H9 (cell line): ENCODE results near the gene ZNF385D. TPM values are rescaled to one million over a fixed set of nuclear protein-coding genes. Genes with fewer than 3 reads are reported as not detected.
"Not testable (repeated sequence)": the region's sequence is repeated elsewhere in the genome, so short reads cannot be mapped to it uniquely, and the experiment has no call there.

ENCODE experiments used
- DNase-seq: peaks from one replicate; pipeline ENCODE4 v3.0.0-alpha.2; 2017
- H2AFZ ChIP-seq: one replicate; pipeline ENCODE4 v1.6.1; 2013; ENCODE audit warnings: mild to moderate bottlenecking, low read length, control low read depth, moderate library complexity
- H2AK5ac ChIP-seq: 2 replicates; pipeline ENCODE4 v1.6.1; 2013; ENCODE audit warnings: low read length, control low read depth, mixed read lengths; ENCODE audit not compliant: insufficient read length
- H2BK120ac ChIP-seq: one replicate; pipeline ENCODE4 v1.6.1; 2013; ENCODE audit warnings: low read depth, mild to moderate bottlenecking, low read length, control low read depth, inconsistent platforms; ENCODE audit not compliant: poor library complexity, severe bottlenecking
- H2BK12ac ChIP-seq: 2 replicates; pipeline ENCODE4 v1.6.1; 2013; ENCODE audit warnings: low read length, control low read depth, mixed read lengths, low read depth; ENCODE audit not compliant: insufficient read length
- H2BK15ac ChIP-seq: 2 replicates; pipeline ENCODE4 v1.6.1; 2013; ENCODE audit warnings: low read depth, low read length, control low read depth
- H2BK20ac ChIP-seq: one replicate; pipeline ENCODE4 v1.6.1; 2013; ENCODE audit warnings: low read depth, mild to moderate bottlenecking, low read length, control low read depth, inconsistent platforms; ENCODE audit not compliant: poor library complexity, severe bottlenecking
- H2BK5ac ChIP-seq: 2 replicates; pipeline ENCODE4 v1.6.1; 2013; ENCODE audit warnings: low read length, control low read depth, mixed read lengths; ENCODE audit not compliant: insufficient read length
- H3K14ac ChIP-seq: 2 replicates; pipeline ENCODE4 v1.6.1; 2013; ENCODE audit warnings: low read length, control low read depth; ENCODE audit not compliant: insufficient read depth
- H3K18ac ChIP-seq: 2 replicates; pipeline ENCODE4 v1.6.1; 2013; ENCODE audit warnings: low read depth, mild to moderate bottlenecking, mixed read lengths, low read length, control low read depth; ENCODE audit not compliant: insufficient read length
- H3K23ac ChIP-seq: 2 replicates; pipeline ENCODE4 v1.6.1; 2013; ENCODE audit warnings: low read length, control low read depth, mixed read lengths, low read depth; ENCODE audit not compliant: insufficient read length
- H3K23me2 ChIP-seq: 2 replicates; pipeline ENCODE4 v1.6.1; 2013; ENCODE audit warnings: low read depth, mild to moderate bottlenecking, mixed read lengths, low read length, control low read depth; ENCODE audit not compliant: insufficient read length, poor library complexity, severe bottlenecking
- H3K27ac ChIP-seq: 2 replicates; pipeline ENCODE4 v1.5.1; 2013; ENCODE audit warnings: low read length, control low read depth, mixed read lengths, low read depth; ENCODE audit not compliant: insufficient read length
- H3K27me3 ChIP-seq: 2 replicates; pipeline ENCODE4 v1.6.1; 2013; ENCODE audit warnings: low read length, control low read depth, inconsistent platforms; ENCODE audit not compliant: insufficient read depth
- H3K4ac ChIP-seq: 2 replicates; pipeline ENCODE4 v1.6.1; 2013; ENCODE audit warnings: low read depth, mild to moderate bottlenecking, control low read depth, inconsistent platforms, low read length, moderate library complexity
- H3K4me1 ChIP-seq: 2 replicates; pipeline ENCODE4 v1.6.1; 2013; ENCODE audit warnings: low read length, control low read depth, inconsistent platforms; ENCODE audit not compliant: insufficient read depth
- H3K4me2 ChIP-seq: 2 replicates; pipeline ENCODE4 v1.6.1; 2013; ENCODE audit warnings: low read length, control low read depth, mixed read lengths; ENCODE audit not compliant: insufficient read length, insufficient read depth
- H3K56ac ChIP-seq: 2 replicates; pipeline ENCODE4 v1.6.1; 2013; ENCODE audit warnings: low read depth, mild to moderate bottlenecking, mixed read lengths, low read length, control low read depth; ENCODE audit not compliant: insufficient read length
- H3K79me1 ChIP-seq: 2 replicates; pipeline ENCODE4 v1.6.1; 2013; ENCODE audit warnings: low read depth, mild to moderate bottlenecking, moderate library complexity, low read length, control low read depth, inconsistent platforms; ENCODE audit not compliant: insufficient read depth, poor library complexity, severe bottlenecking
- H3K79me2 ChIP-seq: 2 replicates; pipeline ENCODE4 v1.6.1; 2013; ENCODE audit warnings: low read length, control low read depth, inconsistent platforms; ENCODE audit not compliant: insufficient read depth
- H3K9ac ChIP-seq: 2 replicates; pipeline ENCODE4 v1.6.1; 2013; ENCODE audit warnings: low read length, control low read depth, mixed read lengths; ENCODE audit not compliant: insufficient read length; ENCODE audit errors: extremely low read depth
- H3K9me3 ChIP-seq: one replicate; pipeline ENCODE4 v1.6.1; 2013; ENCODE audit warnings: low read depth, low read length, inconsistent platforms; ENCODE audit not compliant: control insufficient read depth
- H3T11ph ChIP-seq: one replicate; pipeline ENCODE4 v1.6.1; 2013; ENCODE audit warnings: mild to moderate bottlenecking, low read length, control low read depth, inconsistent platforms
- H4K20me1 ChIP-seq: one replicate; pipeline ENCODE4 v1.6.1; 2013; ENCODE audit not compliant: control insufficient read depth, insufficient read length, insufficient read depth
- H4K5ac ChIP-seq: 2 replicates; pipeline ENCODE4 v1.6.1; 2013; ENCODE audit warnings: low read depth, mild to moderate bottlenecking, mixed read lengths, low read length, control low read depth; ENCODE audit not compliant: insufficient read length
- H4K8ac ChIP-seq: replicated peaks from 2 replicates; pipeline ENCODE4 v1.6.1; 2013; ENCODE audit warnings: low read length, control low read depth, mixed read lengths, low read depth; ENCODE audit not compliant: insufficient read length
- H4K91ac ChIP-seq: 2 replicates; pipeline ENCODE4 v1.6.1; 2013; ENCODE audit warnings: low read depth, mild to moderate bottlenecking, moderate library complexity, mixed read lengths, low read length, control low read depth; ENCODE audit not compliant: insufficient read length
- H3K27ac Mint-ChIP-seq, 3 experiments: 2 replicates in 2 of 3; 3 replicates in 1 of 3; pipeline ENCODE4 v1.8.0; 2020 to 2021; ENCODE audit warnings: mixed read lengths in 3 of 3, mild to moderate bottlenecking in 1 of 3, moderate library complexity in 1 of 3
- H3K27me3 Mint-ChIP-seq: 2 replicates; pipeline ENCODE4 v1.8.0; 2021; ENCODE audit warnings: low read depth, mild to moderate bottlenecking, moderate library complexity, mixed read lengths
- H3K36me3 Mint-ChIP-seq, 3 experiments: 2 replicates in 2 of 3; 3 replicates in 1 of 3; pipeline ENCODE4 v1.8.0; 2020 to 2021; ENCODE audit warnings: low read depth in 3 of 3, mixed read lengths in 3 of 3; ENCODE audit not compliant: insufficient read depth in 1 of 3
- H3K4me1 Mint-ChIP-seq, 2 experiments: 2 replicates each; pipeline ENCODE4 v1.8.0; 2020; ENCODE audit warnings: mixed read lengths in 2 of 2
- H3K4me3 Mint-ChIP-seq, 2 experiments: 2 replicates in 1 of 2; 3 replicates in 1 of 2; pipeline ENCODE4 v1.8.0; 2020 to 2021; ENCODE audit warnings: mild to moderate bottlenecking in 2 of 2, mixed read lengths in 2 of 2, moderate library complexity in 1 of 2
- H3K9me3 Mint-ChIP-seq, 2 experiments: 2 replicates in 1 of 2; 3 replicates in 1 of 2; pipeline ENCODE4 v1.8.0; 2020; ENCODE audit warnings: mild to moderate bottlenecking in 2 of 2, mixed read lengths in 2 of 2, moderate library complexity in 1 of 2
- CTCF ChIP-seq: fragments of 200-600 bp; sonication (generic); conservative IDR thresholded peaks from 3 replicates; pipeline ENCODE4 v1.8.0; 2021; ENCODE audit warnings: antibody characterized with exemption, mild to moderate bottlenecking
- WGBS: extraction: QIAGEN DNeasy Blood & Tissue Kit; methylation state at CpG from one replicate; pipeline ENCODE4 v1.1.7; 2013; ENCODE audit warnings: missing lambda C conversion rate, low lambda C conversion rate, mixed read lengths; ENCODE audit not compliant: insufficient read length; ENCODE audit errors: extremely low coverage; 5-methylcytosine and 5-hydroxymethylcytosine counted together
- total RNA-seq: library from RNA; stranded (reverse); gene quantifications from 2 replicates; pipeline ENCODE4 v1.2.1, GENCODE V29; 2021

ZNF385D gene
- total RNA-seq, 1 experiment from 2014 or later: 1.5 TPM

- Histone ChIP-seq H3K79me1 (no peaks in the 10 kb centered on the region), H2BK12ac (no peak overlapping the region), H3K9me3 (no peaks in the 10 kb centered on the region), H4K20me1 (no peaks in the 10 kb centered on the region), H3K79me2 (no peaks in the 10 kb centered on the region), H3K27me3 (no peaks in the 10 kb centered on the region), H3K18ac (no peak overlapping the region), H3K4me1 (peaks cover 2% of the 10 kb centered on the region; the same call in 1 of the 2 replicates), H3K56ac (no peak overlapping the region), H3K9ac (no peak overlapping the region), H2BK120ac (no peak overlapping the region), H3K23ac (no peak overlapping the region), H3K27ac (no peak overlapping the region), H3T11ph (no peak overlapping the region), H2BK5ac (no peak overlapping the region), H3K4me2 (no peak overlapping the region), H2AK5ac (no peak overlapping the region), H2BK15ac (no peak overlapping the region), H3K4ac (no peak overlapping the region), H3K23me2 (no peaks in the 10 kb centered on the region), H2AFZ (no peak overlapping the region), H4K5ac (no peak overlapping the region), H4K8ac (no peak overlapping the region), H3K14ac (no peak overlapping the region; the same call in 1 of the 2 replicates), H2BK20ac (no peak overlapping the region), H4K91ac (no peak overlapping the region)
- H3K27me3 Mint-ChIP-seq: no peaks in the 10 kb centered on the region
- no peaks in the 10 kb centered on the region; a peak in 1 of 5 replicates for H3K9me3 Mint-ChIP-seq
- H3K4me1 Mint-ChIP-seq: peaks cover 16 to 18% of the 10 kb centered on the region in 2 experiments
- no CpG with 5 or more reads among the region's 10 CpGs for WGBS
- no peak overlapping the region for H3K4me3 Mint-ChIP-seq
- TF ChIP-seq CTCF: no peak
- DNase-seq: no peak
- H3K36me3 Mint-ChIP-seq: no peaks in the 10 kb centered on the region
- peak overlapping the region in 2 of 3 experiments; percentile 61 to 81; a peak in 3 of 7 replicates for H3K27ac Mint-ChIP-seq
Measured at GRCh38 chr3:21500834-21501233, 250.2 kb downstream of the ZNF385D start.

- H3K4me3 Mint-ChIP-seq, H3K79me2 ChIP-seq, H2BK12ac ChIP-seq, H3K36me3 Mint-ChIP-seq, H4K8ac ChIP-seq, H3K27me3 ChIP-seq, H2BK120ac ChIP-seq, H3K27ac Mint-ChIP-seq, H3K18ac ChIP-seq, H3K4me2 ChIP-seq, H3K79me1 ChIP-seq, H2AK5ac ChIP-seq, H2BK15ac ChIP-seq, H3K56ac ChIP-seq, H2AFZ ChIP-seq, H3K23me2 ChIP-seq, H2BK20ac ChIP-seq, H3K14ac ChIP-seq, H3K4ac ChIP-seq, H3K9ac ChIP-seq, H3K27me3 Mint-ChIP-seq, H4K91ac ChIP-seq, H3K23ac ChIP-seq, H3K9me3 Mint-ChIP-seq, H3T11ph ChIP-seq, H3K4me1 Mint-ChIP-seq, H3K9me3 ChIP-seq, H4K5ac ChIP-seq, H4K20me1 ChIP-seq, H3K27ac ChIP-seq, DNase-seq, H3K4me1 ChIP-seq, H2BK5ac ChIP-seq: not testable (repeated sequence)
- WGBS: no CpG with 5 or more reads among the region's 3 CpGs
Measured at GRCh38 chr3:21490671-21491070, 260.3 kb downstream of the ZNF385D start.
